GM19238 (cell line): ENCODE results near the gene ALG1.
"Not testable (repeated sequence)": the region's sequence is repeated elsewhere in the genome, so short reads cannot be mapped to it uniquely, and the experiment has no call there.

Experiments used
- DNase-seq: peaks from one replicate; pipeline ENCODE4 v3.0.0; 2011; ENCODE audit warnings: low spot score; ENCODE audit not compliant: insufficient read length

Gene ALG1

GRCh38 chr16:5044581-5044980 is 27.1 kb upstream of the ALG1 start:
- not testable (repeated sequence) for DNase-seq

GRCh38 chr16:5045499-5046115 is 26.0 kb upstream of the ALG1 start:
- no peak for DNase-seq

GRCh38 chr16:5046914-5047313 is 24.7 kb upstream of the ALG1 start:
- no peak for DNase-seq

- no peak for DNase-seq
These were observed 16.5 kb upstream of the ALG1 start for GRCh38 chr16:5054876-5055865.

GRCh38 chr16:5056352-5056751 is 15.3 kb upstream of the ALG1 start:
- DNase-seq, result peak; percentile 53

- no peak for DNase-seq
These were observed 13.2 kb upstream of the ALG1 start for GRCh38 chr16:5058476-5058875.

- no peak for DNase-seq
These were observed 12.1 kb upstream of the ALG1 start for GRCh38 chr16:5059386-5060072.

- no peak for DNase-seq
These were observed 11.5 kb upstream of the ALG1 start for GRCh38 chr16:5060073-5060641.

GRCh38 chr16:5062051-5062450 is 9.6 kb upstream of the ALG1 start:
- DNase-seq, result no peak

- no peak for DNase-seq
These were observed 8.6 kb upstream of the ALG1 start for GRCh38 chr16:5062790-5063765.

GRCh38 chr16:5064915-5065314 is 6.7 kb upstream of the ALG1 start:
- DNase-seq, result no peak

GRCh38 chr16:5065326-5065725 is 6.3 kb upstream of the ALG1 start:
- DNase-seq, result no peak

- no peak for DNase-seq
These were observed 5.8 kb upstream of the ALG1 start, which contains the start of gene C16orf89 for GRCh38 chr16:5065813-5066212. C16orf89 (minus strand) TSS chr16:5065956; CDS start chr16:5065908, 48 bp downstream.

GRCh38 chr16:5066511-5066910 is 5.1 kb upstream of the ALG1 start:
- no peak for DNase-seq

GRCh38 chr16:5069048-5069447 is 2.6 kb upstream of the ALG1 start:
- DNase-seq, result no peak

GRCh38 chr16:5069854-5070253 is 1.8 kb upstream of the ALG1 start:
- DNase-seq, result no peak

- no peak for DNase-seq
These were observed 1.0 kb upstream of the ALG1 start for GRCh38 chr16:5070431-5071186.

GRCh38 chr16:5071341-5071680 is 332 bp upstream of the ALG1 start:
- no peak for DNase-seq

GRCh38 chr16:5072334-5073278 is 963 bp downstream of the ALG1 start:
- DNase-seq, result no peak
